Ovary (tissue), 9 donors: ENCODE measurements around the gene MYO5C. TPM values are rescaled to one million over a fixed set of nuclear protein-coding genes. Genes with fewer than 3 reads are reported as not detected.

Source experiments
- DNase-seq, 5 donors: peaks; one replicate each; pipeline ENCODE4 v3.0.0-alpha.2; 2019 to 2020
- H3K27ac ChIP-seq, 2 donors: fragments of 200-600 bp; one replicate each; pipeline versions ENCODE4 v1.5.1 to v1.8.0; 2019 to 2022
- H3K27me3 ChIP-seq: fragments of 200-600 bp; one replicate; pipeline ENCODE4 v1.8.0; 2022
- H3K36me3 ChIP-seq: fragments of 200-600 bp; sonication (generic); one replicate; pipeline ENCODE4 v1.5.1; 2019
- H3K4me1 ChIP-seq: one replicate; pipeline ENCODE4 v1.8.1; 2013; ENCODE audit warnings: mild to moderate bottlenecking, moderate library complexity; ENCODE audit not compliant: insufficient read depth
- H3K4me3 ChIP-seq: fragments of 200-600 bp; sonication (generic); one replicate; pipeline ENCODE4 v1.5.1; 2017
- H3K9me3 ChIP-seq, 2 donors: fragments of 200-600 bp in 1 of 2; sonication (generic) in 1 of 2; one replicate each; pipeline versions ENCODE4 v1.5.1 to v1.8.1; 2013 to 2019; ENCODE audit warnings: mild to moderate bottlenecking in 1 of 2, moderate library complexity in 1 of 2
- CTCF ChIP-seq, 3 donors: fragments of 450-650 bp in 2 of 3; fragments of 200-600 bp in 1 of 3; IDR thresholded peaks; one replicate each; pipeline versions ENCODE4 v1.5.1 to v1.8.0; 2016 to 2022; ENCODE audit warnings: antibody characterized with exemption in 3 of 3, mild to moderate bottlenecking in 1 of 3
- EP300 ChIP-seq: sonication (generic); formaldehyde crosslinking; IDR thresholded peaks from one replicate; pipeline ENCODE4 v1.6.1; 2017; ENCODE audit warnings: antibody characterized with exemption
- POLR2A ChIP-seq: fragments of 450-650 bp; IDR thresholded peaks from one replicate; pipeline ENCODE4 v1.6.1; 2017; ENCODE audit warnings: antibody characterized with exemption, mild to moderate bottlenecking, moderate library complexity
- WGBS, 3 donors: extraction: QIAGEN DNeasy Blood & Tissue Kit in 1 of 3; methylation state at CpG; one replicate each; pipeline versions ENCODE4 v1.1.5 to v1.1.7; 2013 to 2017; 5-methylcytosine and 5-hydroxymethylcytosine counted together
- intact Hi-C, 4 donors: fragments of 100-400 bp; cut with DNase I; formaldehyde crosslinking; loops; one replicate each; pipeline versions ENCODE4 v1.11.0 to v1.15.1; 2022 to 2023
- polyA plus RNA-seq, 2 donors: library from polyadenylated mRNA; stranded (reverse); fragments of 200-250 nt in 1 of 2; fragments of 350-450 nt in 1 of 2; fragmentation: Illumina TruSeq in 1 of 2; extraction: RNeasy Lipid Tissue Mini Kit (QIAGEN cat#74804) in 1 of 2; gene quantifications; one replicate each; pipeline ENCODE4 v1.2.3, GENCODE V29; 2013 to 2014
- total RNA-seq, 7 donors: library from RNA; depleted of rRNA in 2 of 7; stranded (reverse); fragments of >200 nt in 2 of 7; fragmentation: NEBNext Ultra II Directional in 3 of 7; extraction: Animal tissue kit (Norgen Biotek cat#: 25700) in 3 of 7; gene quantifications; one replicate each; pipeline versions ENCODE4 v1.1.0 to v1.2.4, GENCODE V29; 2016 to 2023
- donor health status: DM: no; HTN: no; CAD: no; lungs with moderate emphysema.
- donor health status: DM: no; HTN: no; CAD: no.
- donor health status: Bipolar disorder and iron deficiency.
- donor health status: DM: yes; HTN: yes; CAD: no.
- donor health status: DM: no; HTN: no; CAD: no.
- donor health status: DM: yes; HTN: yes; CAD: no.

MYO5C gene
- total and polyA plus RNA-seq, 9 donors = 1.1 to 23.6 (median 7.1) TPM

GRCh38 chr15:52186651-52187486, 108.7 kb downstream of the MYO5C start:
- no peaks in the 10 kb centered on the region for H3K27me3 ChIP-seq
- peaks cover 15% of the 10 kb centered on the region for H3K4me1 ChIP-seq
- H3K9me3 ChIP-seq = no peaks in the 10 kb centered on the region
- TF ChIP-seq CTCF (IDR thresholded peaks at IDR 0.05) (no peak), POLR2A (no peak), EP300 (no peak)
- peak overlapping the region; percentile 59 to 84 for H3K27ac ChIP-seq
- H3K36me3 ChIP-seq = no peaks in the 10 kb centered on the region
- intact Hi-C loops = loop anchor here in 1 of 4 donors (5.0 kb wide), 1 partner anchor 35 kb away; no protein-coding TSS in a partner anchor
- 38 to 44% (median 41%) methylated on average over 11 of the region's 11 CpGs for WGBS, 3 donors
- DNase-seq = peak; percentile 43 to 70 (median 49)
- no peak overlapping the region for H3K4me3 ChIP-seq

DNA sequence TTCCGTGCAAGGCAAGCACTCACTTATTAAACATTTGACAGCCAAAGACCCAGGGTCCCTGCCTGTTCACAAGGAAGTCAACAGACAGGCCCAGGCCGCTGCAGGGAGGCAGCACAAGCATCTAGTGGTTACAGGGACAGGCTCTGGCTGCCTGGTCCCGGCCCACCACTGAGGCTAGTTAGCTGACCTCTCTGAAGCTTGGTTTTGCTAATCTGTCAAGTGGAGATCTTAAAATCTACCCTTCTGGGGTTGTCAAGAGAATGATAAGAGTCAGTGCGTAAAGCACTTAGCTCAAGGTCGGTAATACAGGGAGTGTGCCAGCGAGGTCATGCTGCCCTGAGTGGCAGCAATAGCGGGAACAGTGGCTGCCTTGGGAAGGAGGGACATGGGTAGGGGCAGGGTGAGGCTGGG, 110.4 kb downstream of the MYO5C start:
- intact Hi-C loops = loop anchor here in 1 of 4 donors (5.0 kb wide), 1 partner anchor 37 kb away; no protein-coding TSS in a partner anchor
- H3K9me3 ChIP-seq = no peaks in the 10 kb centered on the region
- 44 to 53% (median 46%) methylated on average over 7 of the region's 7 CpGs for WGBS, 3 donors
- no peak overlapping the region for H3K4me3 ChIP-seq
- peak overlapping the region; percentile 55 to 84 for H3K27ac ChIP-seq
- peaks cover 16% of the 10 kb centered on the region for H3K4me1 ChIP-seq
- no peaks in the 10 kb centered on the region for H3K36me3 ChIP-seq
- TF ChIP-seq EP300 (no peak), POLR2A (no peak), CTCF (IDR thresholded peaks at IDR 0.05) (no peak)
- no peaks in the 10 kb centered on the region for H3K27me3 ChIP-seq
- peak in 3 of 5 donors; percentile 35 to 62 (median 40) for DNase-seq

- WGBS, 3 donors = 59 to 66% (median 64%) methylated on average over 5 of the region's 5 CpGs
- no peak for TF ChIP-seq POLR2A
- TF ChIP-seq EP300 = no peak
- no peak for TF ChIP-seq CTCF (IDR thresholded peaks at IDR 0.05)
- Histone ChIP-seq H3K27ac (peak overlapping the region; percentile 55 to 84), H3K27me3 (no peaks in the 10 kb centered on the region), H3K4me3 (no peak overlapping the region), H3K36me3 (no peaks in the 10 kb centered on the region), H3K9me3 (no peaks in the 10 kb centered on the region), H3K4me1 (peaks cover 16% of the 10 kb centered on the region)
- DNase-seq = no peak
- intact Hi-C loops = loop anchor here in 1 of 4 donors (5.0 kb wide), 1 partner anchor 38 kb away; no protein-coding TSS in a partner anchor
Measured at GRCh38 chr15:52184721-52185120, 110.9 kb downstream of the MYO5C start.

GRCh38 chr15:52183562-52184173, 111.9 kb downstream of the MYO5C start:
- no peak overlapping the region for H3K27ac ChIP-seq
- H3K4me1 ChIP-seq = peaks cover 16% of the 10 kb centered on the region
- WGBS, 3 donors = 20 to 38% (median 37%) methylated on average over 2 of the region's 2 CpGs
- peak; percentile 34 to 75 (median 61) for DNase-seq
- no peak for TF ChIP-seq POLR2A
- TF ChIP-seq CTCF (IDR thresholded peaks at IDR 0.05) = peak; percentile 44 to 72 (median 63)
- H3K4me3 ChIP-seq = no peak overlapping the region
- no peaks in the 10 kb centered on the region for H3K27me3 ChIP-seq
- no peaks in the 10 kb centered on the region for H3K9me3 ChIP-seq
- intact Hi-C loops = no loop called here
- H3K36me3 ChIP-seq = no peaks in the 10 kb centered on the region
